ENCODE measurements around the gene BIN1.

- TF ChIP-seq, protein P1, sequence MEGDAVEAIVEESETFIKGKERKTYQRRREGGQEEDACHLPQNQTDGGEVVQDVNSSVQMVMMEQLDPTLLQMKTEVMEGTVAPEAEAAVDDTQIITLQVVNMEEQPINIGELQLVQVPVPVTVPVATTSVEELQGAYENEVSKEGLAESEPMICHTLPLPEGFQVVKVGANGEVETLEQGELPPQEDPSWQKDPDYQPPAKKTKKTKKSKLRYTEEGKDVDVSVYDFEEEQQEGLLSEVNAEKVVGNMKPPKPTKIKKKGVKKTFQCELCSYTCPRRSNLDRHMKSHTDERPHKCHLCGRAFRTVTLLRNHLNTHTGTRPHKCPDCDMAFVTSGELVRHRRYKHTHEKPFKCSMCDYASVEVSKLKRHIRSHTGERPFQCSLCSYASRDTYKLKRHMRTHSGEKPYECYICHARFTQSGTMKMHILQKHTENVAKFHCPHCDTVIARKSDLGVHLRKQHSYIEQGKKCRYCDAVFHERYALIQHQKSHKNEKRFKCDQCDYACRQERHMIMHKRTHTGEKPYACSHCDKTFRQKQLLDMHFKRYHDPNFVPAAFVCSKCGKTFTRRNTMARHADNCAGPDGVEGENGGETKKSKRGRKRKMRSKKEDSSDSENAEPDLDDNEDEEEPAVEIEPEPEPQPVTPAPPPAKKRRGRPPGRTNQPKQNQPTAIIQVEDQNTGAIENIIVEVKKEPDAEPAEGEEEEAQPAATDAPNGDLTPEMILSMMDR (IDR thresholded peaks at IDR 0.05 in 4 of 5, conservative IDR thresholded peaks at IDR 0.05 in 1 of 5): no peak
- TF ChIP-seq POLR2A (IDR thresholded peaks at IDR 0.05): no peak
These were observed 37.4 kb downstream of the BIN1 start for GRCh38 chr2:127069536-127069935.

All from gastrocnemius medialis (tissue), 4 donors.